A549 (cell line): ENCODE results near the gene CPB1.

Experiments
- CHD4 ChIP-seq: fragments of 200-600 bp; sonication (generic); IDR thresholded peaks from 2 replicates; pipeline ENCODE4 v1.6.1; 2016; ENCODE audit warnings: antibody characterized with exemption, mild to moderate bottlenecking, borderline replicate concordance
- CTCF ChIP-seq: fragments of >200 bp; sonication (Bioruptor Twin); formaldehyde crosslinking; IDR thresholded peaks from 3 replicates; pipeline ENCODE4 v1.5.1; 2016
- KDM5A ChIP-seq: fragments of 200-600 bp; sonication (generic); IDR thresholded peaks from 2 replicates; pipeline ENCODE4 v1.6.1; 2016; ENCODE audit warnings: antibody characterized with exemption, mild to moderate bottlenecking
- MAX ChIP-seq: IDR thresholded peaks from 2 replicates; pipeline ENCODE4 v1.6.1; 2012
- PBX3 ChIP-seq: IDR thresholded peaks from 2 replicates; pipeline ENCODE4 v1.6.1; 2012
- POLR2A ChIP-seq: IDR thresholded peaks from 2 replicates; pipeline ENCODE4 v1.6.1; 2012; ENCODE audit warnings: mild to moderate bottlenecking, low read length
- RAD21 ChIP-seq, 2 experiments: fragments of >200 bp in 1 of 2; sonication (Bioruptor Twin) in 1 of 2; formaldehyde crosslinking in 1 of 2; IDR thresholded peaks in 1 of 2; conservative IDR thresholded peaks in 1 of 2; 2 replicates in 1 of 2; 3 replicates in 1 of 2; pipeline ENCODE4 v1.6.1; 2012 to 2018; ENCODE audit warnings: inconsistent platforms in 1 of 2
- REST ChIP-seq: fragments of 200-600 bp; sonication (generic); IDR thresholded peaks from 2 replicates; pipeline ENCODE4 v1.6.1; 2016; ENCODE audit warnings: antibody characterized with exemption, mild to moderate bottlenecking, moderate library complexity
- TP53 ChIP-seq: fragments of 250-450 bp; sonication (Bioruptor Pico); IDR thresholded peaks from 2 replicates; pipeline ENCODE4 v1.5.0; 2021; ENCODE audit warnings: mild to moderate bottlenecking, moderate library complexity
- USF2 ChIP-seq: fragments of 450-650 bp; IDR thresholded peaks from 2 replicates; pipeline ENCODE4 v1.6.1; 2014; ENCODE audit warnings: antibody characterized with exemption
- ZSCAN20 ChIP-seq: fragments of 250-450 bp; sonication (Bioruptor Pico); IDR thresholded peaks from 2 replicates; pipeline ENCODE4 v1.8.0; 2022; ENCODE audit warnings: mild to moderate bottlenecking, moderate library complexity

- TF ChIP-seq POLR2A (no peak), CTCF (no peak), MAX (no peak), KDM5A (no peak), ZSCAN20 (CRISPR knock-in tag) (no peak), CHD4 (no peak), TP53 (CRISPR knock-in tag) (no peak), REST (no peak), USF2 (no peak), PBX3 (no peak), RAD21 (conservative IDR thresholded peaks at IDR 0.05 in 1 of 2, IDR thresholded peaks at IDR 0.05 in 1 of 2) (no peak)
Observed at GRCh38 chr3:148789146-148789545, 38.5 kb upstream of the CPB1 start.
